CD8-positive, alpha-beta memory T cell (primary cell): Measurements from ENCODE around the gene RTTN. TPM values are rescaled to one million over a fixed set of nuclear protein-coding genes. Genes with fewer than 3 reads are reported as not detected.

Source experiments
- CTCF ChIA-PET: fragments of 350-600 bp; sonication (Branson Sonifier 250); formaldehyde crosslinking; loops from one replicate; lab custom pipeline; 2021; ENCODE audit warnings: antibody characterized with exemption; lab: Charles Lee
- POLR2A ChIA-PET: fragments of 350-600 bp; sonication (Branson Sonifier 250); formaldehyde crosslinking; loops from one replicate; lab custom pipeline; 2021; ENCODE audit warnings: antibody characterized with exemption; lab: Charles Lee
- DNase-seq, 5 donors: peaks; one replicate each; pipeline versions ENCODE4 v3.0.0 to v3.0.0-alpha.2; 2020 to 2022; ENCODE audit warnings: mixed read lengths in 1 of 5
- H3K27ac ChIP-seq: one replicate; pipeline ENCODE4 v1.7.0; 2013; ENCODE audit warnings: low read depth, mild to moderate bottlenecking, low read length, moderate library complexity
- H3K27me3 ChIP-seq: 2 replicates; pipeline ENCODE4 v1.7.0; 2013; ENCODE audit warnings: low read length, mild to moderate bottlenecking; ENCODE audit not compliant: insufficient read depth, poor library complexity, severe bottlenecking
- H3K36me3 ChIP-seq: 2 replicates; pipeline ENCODE4 v1.7.0; 2013; ENCODE audit warnings: mild to moderate bottlenecking, low read length, moderate library complexity; ENCODE audit not compliant: insufficient read depth
- H3K4me1 ChIP-seq: 2 replicates; pipeline ENCODE4 v1.7.0; 2013; ENCODE audit warnings: mild to moderate bottlenecking, low read length, moderate library complexity; ENCODE audit not compliant: insufficient read depth
- H3K4me3 ChIP-seq: 2 replicates; pipeline ENCODE4 v1.7.0; 2013; ENCODE audit warnings: mild to moderate bottlenecking, low read length
- H3K9me3 ChIP-seq: 2 replicates; pipeline ENCODE4 v1.7.0; 2013; ENCODE audit warnings: mild to moderate bottlenecking, low read length
- H3K27ac Mint-ChIP-seq, 8 donors: one replicate each; pipeline ENCODE4 v1.8.0; 2020 to 2021; ENCODE audit warnings: mixed read lengths in 8 of 8, mild to moderate bottlenecking in 6 of 8, inconsistent platforms in 3 of 8, moderate library complexity in 3 of 8
- H3K27me3 Mint-ChIP-seq, 2 donors: one replicate each; pipeline ENCODE4 v1.8.0; 2020 to 2021; ENCODE audit warnings: mixed read lengths in 2 of 2, mild to moderate bottlenecking in 1 of 2, moderate library complexity in 1 of 2
- H3K36me3 Mint-ChIP-seq, 3 donors: one replicate each; pipeline ENCODE4 v1.8.0; 2020 to 2021; ENCODE audit warnings: mixed read lengths in 3 of 3, inconsistent platforms in 1 of 3, mild to moderate bottlenecking in 1 of 3
- H3K4me1 Mint-ChIP-seq, 3 donors: one replicate each; pipeline ENCODE4 v1.8.0; 2020 to 2021; ENCODE audit warnings: mixed read lengths in 3 of 3, inconsistent platforms in 1 of 3, mild to moderate bottlenecking in 1 of 3
- H3K4me3 Mint-ChIP-seq, 7 donors: one replicate each; pipeline ENCODE4 v1.8.0; 2020 to 2021; ENCODE audit warnings: mixed read lengths in 7 of 7, mild to moderate bottlenecking in 6 of 7, moderate library complexity in 4 of 7, inconsistent platforms in 2 of 7
- H3K9me3 Mint-ChIP-seq, 5 donors: one replicate each; pipeline ENCODE4 v1.8.0; 2020 to 2022; ENCODE audit warnings: mixed read lengths in 5 of 5, mild to moderate bottlenecking in 3 of 5, moderate library complexity in 2 of 5, inconsistent platforms in 1 of 5
- polyA plus RNA-seq: library from polyadenylated mRNA; unstranded; fragments of 300-500 nt; fragmentation: Illumina TruSeq; gene quantifications from one replicate; pipeline ENCODE4 v1.2.3, GENCODE V29; 2021
- total RNA-seq, 2 experiments: library from RNA; stranded (reverse); gene quantifications; one replicate each; pipeline ENCODE4 v1.2.3, GENCODE V29; 2021

RTTN gene
- total and polyA plus RNA-seq, 3 experiments from 2014 or later, result 3.2 to 26.6 (median 24.7) TPM

DNA sequence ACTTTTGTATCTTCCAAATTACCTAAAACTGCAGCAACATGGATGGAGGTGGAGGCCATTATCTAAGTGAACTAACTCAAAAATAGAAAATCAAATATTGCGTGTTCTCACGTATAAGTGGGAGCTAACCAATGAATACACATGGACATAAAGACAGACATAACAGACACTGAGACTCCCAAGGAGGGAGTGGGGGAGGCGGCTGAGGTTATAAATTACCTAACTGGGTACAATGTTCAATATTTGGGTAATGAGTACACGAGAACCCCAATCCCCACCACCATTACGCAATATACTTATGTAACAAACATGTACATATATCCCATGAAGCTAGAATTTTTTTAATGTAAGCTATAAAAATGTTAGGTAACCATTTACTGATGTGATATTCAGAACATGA lies 119.8 kb downstream of the RTTN start:
- H3K36me3 Mint-ChIP-seq, result peaks cover 0 to 39% (median 7%) of the 10 kb centered on the region in 3 donors
- CTCF ChIA-PET, result interaction anchor here (1.0 to 1.2 kb wide), 2 partner anchors 201 to 448 kb away, joined by 3 read pairs; no protein-coding TSS in a partner anchor
- H3K27me3 ChIP-seq, result no peaks in the 10 kb centered on the region

GRCh38 chr18:70082430-70082829 lies 123.1 kb downstream of the RTTN start:
- ChIA-PET CTCF (no interaction called here), POLR2A (no interaction called here)

More for the DNA sequence above, 119.8 kb downstream of the RTTN start:
- Histone ChIP-seq H3K4me1 (no peaks in the 10 kb centered on the region), H3K27ac (no peak overlapping the region), H3K4me3 (no peak overlapping the region), H3K36me3 (no peaks in the 10 kb centered on the region), H3K9me3 (no peaks in the 10 kb centered on the region)
- Mint-ChIP-seq H3K27ac (no peak overlapping the region), H3K4me3 (no peak overlapping the region), H3K4me1 (peaks cover 0 to 1% (median 0%) of the 10 kb centered on the region in 3 donors), H3K9me3 (no peaks in the 10 kb centered on the region), H3K27me3 (peaks cover 0 to 2% of the 10 kb centered on the region in 2 donors)
- no peak for DNase-seq
- POLR2A ChIA-PET, result no interaction called here

DNA sequence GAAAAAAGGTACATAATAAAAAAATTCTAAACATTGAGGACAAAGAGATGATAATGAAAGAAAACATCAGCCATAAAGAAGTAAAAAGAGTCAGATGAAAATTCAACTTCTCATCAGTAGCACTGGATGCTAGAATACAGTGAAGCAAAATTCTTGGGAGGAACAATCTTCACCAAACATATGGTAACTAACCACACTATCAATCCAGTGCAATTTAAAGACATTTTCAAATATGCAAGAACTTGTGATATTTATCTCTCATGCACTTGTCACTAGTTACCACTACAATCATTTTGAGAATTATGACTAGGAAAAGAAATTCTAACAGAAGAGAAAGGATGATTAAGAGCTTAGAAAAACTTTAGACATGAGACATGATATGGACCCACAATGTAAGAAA lies 127.4 kb downstream of the RTTN start:
- peaks cover 3 to 52% (median 5%) of the 10 kb centered on the region in 3 donors for H3K36me3 Mint-ChIP-seq
- CTCF ChIA-PET, result no interaction called here

More at GRCh38 chr18:70082430-70082829, 123.1 kb downstream of the RTTN start:
- H3K4me1 Mint-ChIP-seq, result peaks cover 0 to 1% (median 0%) of the 10 kb centered on the region in 3 donors
- no peaks in the 10 kb centered on the region for H3K4me1 ChIP-seq
- H3K27me3 ChIP-seq, result no peaks in the 10 kb centered on the region
- no peak overlapping the region for H3K27ac ChIP-seq
- H3K36me3 Mint-ChIP-seq, result peaks cover 0 to 40% (median 4%) of the 10 kb centered on the region in 3 donors
- H3K9me3 Mint-ChIP-seq, result no peaks in the 10 kb centered on the region
- H3K27ac Mint-ChIP-seq, result no peak overlapping the region
- no peak overlapping the region for H3K4me3 Mint-ChIP-seq
- H3K27me3 Mint-ChIP-seq, result no peaks in the 10 kb centered on the region
- H3K4me3 ChIP-seq, result no peak overlapping the region
- no peak for DNase-seq
- H3K9me3 ChIP-seq, result no peaks in the 10 kb centered on the region
- no peaks in the 10 kb centered on the region for H3K36me3 ChIP-seq

GRCh38 chr18:70075906-70076305 lies 129.6 kb downstream of the RTTN start:
- no peaks in the 10 kb centered on the region for H3K9me3 ChIP-seq
- Mint-ChIP-seq H3K4me3 (no peak overlapping the region), H3K9me3 (no peaks in the 10 kb centered on the region), H3K4me1 (no peaks in the 10 kb centered on the region), H3K36me3 (peaks cover 3 to 52% (median 4%) of the 10 kb centered on the region in 3 donors), H3K27me3 (no peaks in the 10 kb centered on the region), H3K27ac (no peak overlapping the region)
- DNase-seq, result no peak
- H3K36me3 ChIP-seq, result no peaks in the 10 kb centered on the region
- no peaks in the 10 kb centered on the region for H3K27me3 ChIP-seq
- CTCF ChIA-PET, result no interaction called here
- no peaks in the 10 kb centered on the region for H3K4me1 ChIP-seq
- H3K27ac ChIP-seq, result no peak overlapping the region
- POLR2A ChIA-PET, result no interaction called here
- H3K4me3 ChIP-seq, result no peak overlapping the region

More for the DNA sequence above, 127.4 kb downstream of the RTTN start:
- Histone ChIP-seq H3K9me3 (no peaks in the 10 kb centered on the region), H3K27ac (no peak overlapping the region), H3K4me1 (no peaks in the 10 kb centered on the region), H3K27me3 (no peaks in the 10 kb centered on the region), H3K36me3 (no peaks in the 10 kb centered on the region), H3K4me3 (no peak overlapping the region)
- Mint-ChIP-seq H3K27ac (no peak overlapping the region), H3K4me3 (no peak overlapping the region), H3K9me3 (no peaks in the 10 kb centered on the region), H3K27me3 (no peaks in the 10 kb centered on the region), H3K4me1 (no peaks in the 10 kb centered on the region)
- POLR2A ChIA-PET, result interaction anchor here (0.6 kb wide), 1 partner anchor 245 kb away, joined by 3 read pairs; no protein-coding TSS in a partner anchor
- no peak for DNase-seq

- Histone ChIP-seq H3K36me3 (no peaks in the 10 kb centered on the region), H3K27me3 (no peaks in the 10 kb centered on the region), H3K9me3 (no peaks in the 10 kb centered on the region), H3K4me1 (no peaks in the 10 kb centered on the region), H3K27ac (no peak overlapping the region), H3K4me3 (no peak overlapping the region)
- no peak overlapping the region for H3K4me3 Mint-ChIP-seq
- H3K9me3 Mint-ChIP-seq, result no peaks in the 10 kb centered on the region
- no peak overlapping the region for H3K27ac Mint-ChIP-seq
- POLR2A ChIA-PET, result no interaction called here
- CTCF ChIA-PET, result no interaction called here
- no peaks in the 10 kb centered on the region for H3K27me3 Mint-ChIP-seq
- H3K4me1 Mint-ChIP-seq, result peaks cover 0 to 6% (median 3%) of the 10 kb centered on the region in 3 donors
- DNase-seq, result no peak
- H3K36me3 Mint-ChIP-seq, result peaks cover 3 to 42% (median 4%) of the 10 kb centered on the region in 3 donors
These were observed 131.4 kb downstream of the RTTN start for GRCh38 chr18:70074116-70074515.

GRCh38 chr18:70073432-70073831 lies 132.1 kb downstream of the RTTN start:
- no peaks in the 10 kb centered on the region for H3K36me3 ChIP-seq
- H3K4me1 ChIP-seq, result no peaks in the 10 kb centered on the region
- Mint-ChIP-seq H3K36me3 (peaks cover 4 to 45% (median 9%) of the 10 kb centered on the region in 3 donors), H3K4me1 (peaks cover 2 to 12% (median 8%) of the 10 kb centered on the region in 3 donors), H3K27me3 (no peaks in the 10 kb centered on the region), H3K27ac (no peak overlapping the region), H3K4me3 (no peak overlapping the region), H3K9me3 (no peaks in the 10 kb centered on the region)
- no peak overlapping the region for H3K27ac ChIP-seq
- H3K27me3 ChIP-seq, result no peaks in the 10 kb centered on the region
- no peaks in the 10 kb centered on the region for H3K9me3 ChIP-seq
- no peak overlapping the region for H3K4me3 ChIP-seq
- ChIA-PET CTCF (no interaction called here), POLR2A (no interaction called here)
- no peak for DNase-seq

DNA sequence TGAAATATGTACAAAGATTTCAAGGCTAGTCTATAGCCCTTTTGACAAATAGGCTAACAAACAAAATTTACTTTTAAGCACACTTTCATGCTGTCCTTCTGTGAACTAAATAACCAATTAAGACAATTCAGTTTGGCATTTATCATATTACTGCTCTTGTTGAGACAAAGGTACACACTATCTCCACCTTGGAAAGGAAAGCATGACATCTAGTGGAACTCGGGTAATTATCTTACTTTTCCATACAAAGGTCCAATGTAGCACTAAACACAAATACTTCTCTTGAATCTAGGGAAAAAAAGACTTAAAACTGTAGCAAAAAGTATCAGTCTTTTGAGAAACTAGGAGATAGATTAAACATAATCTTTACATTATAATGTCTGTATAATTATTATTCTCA lies 132.8 kb downstream of the RTTN start:
- ChIA-PET CTCF (no interaction called here), POLR2A (no interaction called here)
- no peaks in the 10 kb centered on the region for H3K4me1 ChIP-seq
- Mint-ChIP-seq H3K27me3 (no peaks in the 10 kb centered on the region), H3K36me3 (peaks cover 4 to 46% (median 9%) of the 10 kb centered on the region in 3 donors), H3K9me3 (no peaks in the 10 kb centered on the region), H3K4me3 (no peak overlapping the region), H3K27ac (no peak overlapping the region), H3K4me1 (peaks cover 2 to 12% (median 8%) of the 10 kb centered on the region in 3 donors)
- H3K27ac ChIP-seq, result no peak overlapping the region
- H3K9me3 ChIP-seq, result no peaks in the 10 kb centered on the region
- no peak overlapping the region for H3K4me3 ChIP-seq
- no peaks in the 10 kb centered on the region for H3K27me3 ChIP-seq
- peak in 1 of 5 donors; percentile 1 for DNase-seq
- H3K36me3 ChIP-seq, result no peaks in the 10 kb centered on the region

GRCh38 chr18:70069965-70070364 lies 135.5 kb downstream of the RTTN start:
- POLR2A ChIA-PET, result no interaction called here
- CTCF ChIA-PET, result no interaction called here

More at GRCh38 chr18:70069965-70070364, 135.5 kb downstream of the RTTN start:
- Mint-ChIP-seq H3K4me3 (no peak overlapping the region), H3K36me3 (peaks cover 7 to 53% (median 12%) of the 10 kb centered on the region in 3 donors), H3K27me3 (no peaks in the 10 kb centered on the region), H3K9me3 (no peaks in the 10 kb centered on the region), H3K4me1 (peaks cover 2 to 12% (median 8%) of the 10 kb centered on the region in 3 donors), H3K27ac (peak overlapping the region in 1 of 8 donors; percentile 3)
- Histone ChIP-seq H3K4me3 (no peak overlapping the region), H3K27me3 (no peaks in the 10 kb centered on the region), H3K36me3 (no peaks in the 10 kb centered on the region), H3K4me1 (no peaks in the 10 kb centered on the region), H3K9me3 (no peaks in the 10 kb centered on the region), H3K27ac (no peak overlapping the region)
- DNase-seq, result no peak
